ENCODE measurements around the gene B4GALT2. TPM values are rescaled to one million over a fixed set of nuclear protein-coding genes. Genes with fewer than 3 reads are reported as not detected.
A peak's percentile ranks its signal among the peaks of the same experiment; 100 is the strongest.

The B4GALT2 gene
- total RNA-seq, 1 donor from 2014 or later: 93.2 TPM

DNA sequence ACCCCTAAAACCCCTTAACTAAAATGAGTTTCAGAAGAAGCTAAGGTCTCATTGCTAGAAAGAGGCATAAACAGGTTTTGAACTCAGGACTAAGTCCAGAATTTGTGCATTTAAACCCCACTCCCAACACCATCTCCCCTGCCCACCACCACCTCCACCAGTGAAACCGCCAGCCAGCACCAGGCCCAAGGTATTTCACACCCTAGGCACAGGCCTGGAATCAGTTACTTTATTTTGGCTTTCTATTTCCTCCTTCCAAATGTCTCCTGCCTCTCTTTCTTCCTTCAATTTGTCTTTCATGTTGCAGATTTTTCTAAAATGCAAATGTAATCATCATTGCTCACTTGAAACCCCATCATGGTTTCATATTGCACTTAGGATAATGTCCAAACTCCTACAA, 34.1 kb upstream of the B4GALT2 start:
- DNase-seq (ENCODE audit: low spot score in 2 of 2): no peak
- intact Hi-C loops (cut with DNase I): loop anchor here (5.0 kb wide), 1 partner anchor 47 kb away; the partner anchor contains the start of gene CCDC24
- Histone ChIP-seq H3K27ac (peak overlapping the region in 1 of 2 donors; percentile 3), H3K36me3 (peaks cover 0 to 2% of the 10 kb centered on the region in 2 donors), H3K4me3 (no peak overlapping the region), H3K9me3 (no peaks in the 10 kb centered on the region), H3K27me3 (no peaks in the 10 kb centered on the region), H3K4me1 (peaks cover 13 to 26% of the 10 kb centered on the region in 2 donors)
- TF ChIP-seq, protein P1, sequence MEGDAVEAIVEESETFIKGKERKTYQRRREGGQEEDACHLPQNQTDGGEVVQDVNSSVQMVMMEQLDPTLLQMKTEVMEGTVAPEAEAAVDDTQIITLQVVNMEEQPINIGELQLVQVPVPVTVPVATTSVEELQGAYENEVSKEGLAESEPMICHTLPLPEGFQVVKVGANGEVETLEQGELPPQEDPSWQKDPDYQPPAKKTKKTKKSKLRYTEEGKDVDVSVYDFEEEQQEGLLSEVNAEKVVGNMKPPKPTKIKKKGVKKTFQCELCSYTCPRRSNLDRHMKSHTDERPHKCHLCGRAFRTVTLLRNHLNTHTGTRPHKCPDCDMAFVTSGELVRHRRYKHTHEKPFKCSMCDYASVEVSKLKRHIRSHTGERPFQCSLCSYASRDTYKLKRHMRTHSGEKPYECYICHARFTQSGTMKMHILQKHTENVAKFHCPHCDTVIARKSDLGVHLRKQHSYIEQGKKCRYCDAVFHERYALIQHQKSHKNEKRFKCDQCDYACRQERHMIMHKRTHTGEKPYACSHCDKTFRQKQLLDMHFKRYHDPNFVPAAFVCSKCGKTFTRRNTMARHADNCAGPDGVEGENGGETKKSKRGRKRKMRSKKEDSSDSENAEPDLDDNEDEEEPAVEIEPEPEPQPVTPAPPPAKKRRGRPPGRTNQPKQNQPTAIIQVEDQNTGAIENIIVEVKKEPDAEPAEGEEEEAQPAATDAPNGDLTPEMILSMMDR (IDR thresholded peaks at IDR 0.05): no peak

DNA sequence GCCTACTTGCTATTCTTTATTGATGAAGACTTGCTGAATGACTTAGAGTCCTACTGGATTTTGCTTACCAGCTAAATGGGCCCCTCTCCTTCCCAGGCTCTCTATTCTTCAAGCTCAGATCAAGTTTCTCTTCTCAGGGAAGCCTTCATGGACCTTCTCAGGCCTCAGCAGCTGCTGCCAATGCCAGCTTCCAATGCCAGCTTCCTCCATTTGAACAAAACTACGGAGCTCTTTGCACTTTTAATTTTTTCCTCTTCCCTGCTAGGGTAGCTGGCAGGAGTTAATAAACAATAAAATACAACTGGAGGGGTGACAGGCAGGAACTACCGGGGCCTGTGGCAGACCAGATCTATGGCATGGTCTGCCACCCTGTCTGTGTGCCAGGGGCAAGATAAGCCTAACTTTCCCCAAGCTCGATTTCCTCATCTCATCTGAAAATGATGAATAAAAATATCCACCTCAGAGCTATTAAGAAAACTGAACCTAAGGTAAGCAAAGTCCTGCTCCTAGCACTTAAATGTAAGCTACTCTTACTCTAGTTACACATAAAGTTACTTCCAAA, 33.3 kb upstream of the B4GALT2 start:
- TF ChIP-seq, protein P1 (IDR thresholded peaks at IDR 0.05): no peak
- peak overlapping the region; percentile 81 to 85 for H3K4me3 ChIP-seq
- H3K27me3 ChIP-seq: no peaks in the 10 kb centered on the region
- intact Hi-C loops (cut with DNase I): loop anchor here (1.0 to 5.0 kb wide), 6 partner anchors 24 to 416 kb away; partner anchors contain the start of genes ATP6V0B, CCDC24 and SLC6A9
- peak overlapping the region; percentile 89 to 98 for H3K27ac ChIP-seq
- DNase-seq (ENCODE audit: low spot score in 2 of 2): no peak
- H3K4me1 ChIP-seq: peaks cover 13 to 26% of the 10 kb centered on the region in 2 donors
- H3K9me3 ChIP-seq: no peaks in the 10 kb centered on the region
- peaks cover 0 to 10% of the 10 kb centered on the region in 2 donors for H3K36me3 ChIP-seq

DNA sequence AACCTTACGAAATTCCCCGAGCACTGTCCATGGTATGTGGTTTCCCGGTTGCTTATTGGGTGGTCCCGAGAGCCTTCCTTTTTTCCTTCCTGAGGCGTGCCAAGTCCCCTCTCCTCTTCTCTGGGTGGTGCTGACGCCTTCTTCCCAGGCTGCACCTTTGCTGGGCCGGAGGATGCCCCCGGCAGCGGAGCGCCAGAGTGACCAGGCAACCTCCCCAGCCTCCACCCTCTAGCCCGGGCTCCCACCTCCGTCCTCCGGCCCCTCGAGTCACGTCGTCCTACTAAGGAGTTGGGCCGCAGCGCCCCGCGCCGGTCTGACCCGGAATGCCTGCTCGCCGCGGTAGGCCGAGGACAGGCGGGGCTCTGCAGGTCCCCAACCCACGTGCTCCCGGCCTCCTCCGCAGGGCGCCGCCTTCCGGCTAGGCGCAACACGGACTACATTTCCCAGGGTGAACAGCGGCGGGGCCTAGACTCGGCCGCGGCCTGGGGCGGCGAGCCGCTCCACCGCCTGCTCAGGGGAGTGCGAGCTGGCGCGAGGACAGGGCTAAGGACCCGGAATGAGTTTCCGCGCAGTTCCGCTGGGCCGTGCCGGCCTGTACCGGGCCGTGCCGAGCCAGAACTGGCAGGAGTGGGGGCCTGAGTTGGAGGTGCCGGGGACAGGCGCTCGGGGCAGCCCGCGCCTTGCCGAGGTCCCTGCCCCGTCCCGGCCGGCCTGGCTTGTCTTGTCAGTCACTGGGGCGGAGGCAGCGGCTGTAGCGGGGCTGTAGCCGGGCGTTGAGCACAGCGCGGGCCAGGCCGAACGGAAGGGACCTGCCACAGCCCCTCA, 32.6 kb upstream of the B4GALT2 start, which contains the start of gene IPO13:
Gene IPO13, plus strand, starts transcription at position 715 of the 825 bp plus-strand sequence. CDS start 651 bp downstream, outside the sequence.
- Histone ChIP-seq H3K9me3 (no peaks in the 10 kb centered on the region), H3K27me3 (no peaks in the 10 kb centered on the region), H3K36me3 (peaks cover 0 to 10% of the 10 kb centered on the region in 2 donors), H3K4me1 (peaks cover 13 to 26% of the 10 kb centered on the region in 2 donors), H3K27ac (peak within 1 kb of the TSS; percentile 89 to 98), H3K4me3 (peak within 1 kb of the TSS; percentile 81 to 85)
- intact Hi-C loops (cut with DNase I): loop anchor here (1.0 to 5.0 kb wide), 6 partner anchors 23 to 417 kb away; partner anchors contain the start of genes ATP6V0B, CCDC24 and SLC6A9
- TF ChIP-seq, protein P1 (IDR thresholded peaks at IDR 0.05): peak; percentile 73 to 84 (median 80)
- DNase-seq (ENCODE audit: low spot score in 2 of 2): peak; percentile 84 to 97

DNA sequence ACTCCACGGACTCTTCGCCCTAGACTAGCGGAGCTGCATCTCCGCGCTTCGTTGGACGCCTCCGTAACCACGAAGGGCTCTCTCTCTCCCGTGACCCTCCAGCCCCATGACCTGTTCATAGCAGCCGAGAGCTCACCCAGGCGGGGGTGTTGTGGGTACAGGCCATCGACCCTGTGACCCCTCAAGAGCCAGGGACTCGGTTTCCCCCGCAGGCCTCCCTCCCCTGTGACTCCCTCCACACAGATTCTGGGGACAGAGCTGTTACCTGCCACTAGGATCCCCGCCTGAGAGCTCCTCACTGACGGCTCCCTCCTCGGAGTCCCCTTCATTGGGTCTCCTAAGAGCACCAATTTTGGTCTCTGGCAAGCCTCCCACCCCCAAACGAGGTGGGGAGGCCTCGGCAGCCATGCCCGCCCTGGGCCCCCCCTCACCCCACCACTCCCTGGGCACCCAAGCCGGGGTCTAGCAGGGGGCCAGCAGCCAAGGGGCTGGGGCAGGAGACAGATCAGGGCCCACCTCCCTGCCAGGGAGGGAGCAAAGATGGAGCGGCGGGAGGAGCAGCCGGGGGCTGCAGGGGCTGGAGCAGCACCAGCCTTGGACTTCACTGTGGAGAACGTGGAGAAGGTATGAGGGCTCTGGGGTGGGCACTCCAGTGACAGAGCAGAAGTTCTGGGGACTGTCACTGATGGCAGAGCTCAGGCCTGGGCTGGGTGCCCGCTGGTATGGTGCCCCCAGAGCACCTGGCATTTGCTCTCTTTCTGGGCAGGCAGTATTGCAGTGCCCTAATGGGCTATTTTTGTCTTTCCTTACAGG, 31.7 kb upstream of the B4GALT2 start:
- Histone ChIP-seq H3K9me3 (no peaks in the 10 kb centered on the region), H3K27me3 (no peaks in the 10 kb centered on the region), H3K4me1 (peaks cover 13 to 26% of the 10 kb centered on the region in 2 donors), H3K4me3 (peak overlapping the region; percentile 81 to 85), H3K27ac (peak overlapping the region; percentile 89 to 98), H3K36me3 (peaks cover 0 to 10% of the 10 kb centered on the region in 2 donors)
- no peak for DNase-seq (ENCODE audit: low spot score in 2 of 2)
- TF ChIP-seq, protein P1 (IDR thresholded peaks at IDR 0.05): no peak
- intact Hi-C loops (cut with DNase I): loop anchor here (2.0 to 5.0 kb wide), 2 partner anchors 45 to 84 kb away; partner anchors contain the start of genes CCDC24 and SLC6A9
